Heart left ventricle (tissue), 16 donors: Measurements from ENCODE around the gene AAMDC. TPM values are rescaled to one million over a fixed set of nuclear protein-coding genes. Genes with fewer than 3 reads are reported as not detected.
A peak's percentile ranks its signal among the peaks of the same experiment; 100 is the strongest.

ENCODE experiments used
- ATAC-seq, 4 donors: fragments of 200-7000 bp; cut with Tn5 transposase; one replicate each; pipeline ENCODE4 v1.9.1; 2020 to 2022; ENCODE audit warnings: moderate library complexity in 4 of 4, mild to moderate bottlenecking in 3 of 4, moderate number of reproducible peaks in 1 of 4
- DNase-seq, 5 donors: peaks; one replicate each; pipeline ENCODE4 v3.0.0-alpha.2; 2020
- H3K27ac ChIP-seq, 12 donors: fragments of 200-600 bp; sonication (generic) in 4 of 12; one replicate each; pipeline versions ENCODE4 v1.5.0 to v1.8.0; 2016 to 2022; ENCODE audit warnings: mild to moderate bottlenecking in 2 of 12
- H3K27me3 ChIP-seq, 9 donors: fragments of 200-600 bp; sonication (generic) in 2 of 9; one replicate each; pipeline versions ENCODE4 v1.5.1 to v1.8.0; 2016 to 2022; ENCODE audit warnings: mild to moderate bottlenecking in 3 of 9
- H3K36me3 ChIP-seq, 9 donors: fragments of 200-600 bp; sonication (generic) in 2 of 9; one replicate each; pipeline versions ENCODE4 v1.5.0 to v1.8.0; 2018 to 2022; ENCODE audit warnings: mild to moderate bottlenecking in 2 of 9
- H3K4me1 ChIP-seq, 12 donors: fragments of 200-600 bp; sonication (generic) in 4 of 12; one replicate each; pipeline versions ENCODE4 v1.5.0 to v1.8.0; 2016 to 2022; ENCODE audit warnings: mild to moderate bottlenecking in 3 of 12
- H3K4me3 ChIP-seq, 12 donors: fragments of 200-600 bp; sonication (generic) in 4 of 12; one replicate each; pipeline versions ENCODE4 v1.5.0 to v1.8.0; 2017 to 2022; ENCODE audit warnings: mild to moderate bottlenecking in 9 of 12, moderate library complexity in 4 of 12
- H3K9me3 ChIP-seq, 12 donors: fragments of 200-600 bp; sonication (generic) in 4 of 12; one replicate each; pipeline versions ENCODE4 v1.5.0 to v1.8.0; 2016 to 2022; ENCODE audit warnings: mild to moderate bottlenecking in 1 of 12
- POLR2A ChIP-seq, 2 donors: fragments of 450-650 bp; IDR thresholded peaks; one replicate each; pipeline ENCODE4 v1.6.1; 2017; ENCODE audit warnings: antibody characterized with exemption in 2 of 2, mild to moderate bottlenecking in 2 of 2, moderate library complexity in 2 of 2
- WGBS, 4 donors: extraction: QIAGEN DNeasy Blood & Tissue Kit in 2 of 4; methylation state at CpG; one replicate each; pipeline versions ENCODE4 v1.1.5 to v1.1.7; 2013 to 2018; 5-methylcytosine and 5-hydroxymethylcytosine counted together
- intact Hi-C, 10 donors: fragments of 100-400 bp; cut with DNase I; formaldehyde crosslinking; loops; one replicate each; pipeline versions ENCODE4 v1.11.1 to v1.14.2; 2022
- polyA plus RNA-seq, 2 donors: library from polyadenylated mRNA; stranded (reverse); fragments of 200-250 nt; gene quantifications; one replicate each; pipeline ENCODE4 v1.2.3, GENCODE V29; 2013
- total RNA-seq, 9 donors: library from RNA; depleted of rRNA in 2 of 9; stranded (reverse); fragments of >200 nt in 2 of 9; fragmentation: NEBNext Ultra II Directional in 3 of 9; extraction: Animal tissue kit (Norgen Biotek cat#: 25700) in 3 of 9; gene quantifications; one replicate each; pipeline versions ENCODE4 v1.1.0 to v1.2.4, GENCODE V29; 2016 to 2023
- TF ChIP-seq, protein P1 (sequence below), 12 donors: fragments of 200-600 bp; sonication (generic) in 4 of 12; IDR thresholded peaks; one replicate each; pipeline versions ENCODE4 v1.5.0 to v1.8.0; 2018 to 2022; ENCODE audit warnings: antibody characterized with exemption in 12 of 12, mild to moderate bottlenecking in 5 of 12
- donor health status: ischemic (EF 13 %, LVEDD 7.1; RV severe dilation, severe dysfunction).
- donor health status: healthy with polysubstance abuse.
- donor health status: DM: no; HTN: yes; CAD: no.
- donor health status: DM: no; HTN: no; CAD: no.
- donor health status: ischemic (EF 25% LVEDD 6.9; RV normal size, moderate dysfunction).
- donor health status: ischemic (EF 25% LVEDD 5.7; RV mildly dilated, moderate dysfunction).
- donor health status: healthy.
- donor health status: DM: yes; HTN: yes; CAD: no.
- donor health status: ischemic (EF 35%, LVEDD 5.7; RV mildly dilated, moderate dysfunction).
- donor health status: nonischemic (EF 11% LVEDD 7.7; RV severe dilation, severe dysfunction).
- donor health status: DM: yes; HTN: yes; CAD: no.
- donor health status: PGD.
- donor health status: ischemic (EF 29% LVEDD 5.4; RV normal size, mild dysfunction).
- donor health status: nonischemic (EF 23%, LVEDD 6.1; RV moderate dilation, normal function).

AAMDC gene
- total and polyA plus RNA-seq, 11 donors: 56.9 to 337 (median 99.7) TPM

DNA sequence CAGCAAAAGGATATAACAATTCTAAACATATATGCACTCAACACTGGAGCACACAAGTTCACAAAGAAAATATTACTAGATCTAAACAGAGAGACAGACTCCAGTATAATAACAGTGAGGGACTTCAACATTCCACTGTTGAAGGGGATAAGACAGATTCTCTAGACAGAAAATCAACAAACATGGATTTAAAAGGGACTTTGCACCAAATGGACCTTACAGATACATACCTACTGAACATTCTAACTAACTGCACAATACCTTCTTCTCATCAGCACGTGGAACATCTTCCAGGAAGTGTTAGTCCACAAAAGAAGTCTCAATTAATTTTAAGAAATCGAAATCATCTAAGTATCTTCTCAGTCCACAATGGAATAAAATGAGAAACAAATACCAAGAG is 27.0 kb upstream of the AAMDC start:
- Histone ChIP-seq H3K9me3 (no peaks in the 10 kb centered on the region), H3K27me3 (no peaks in the 10 kb centered on the region), H3K4me3 (no peak overlapping the region), H3K36me3 (peaks cover 0 to 7% (median 0%) of the 10 kb centered on the region in 9 donors), H3K27ac (no peak overlapping the region), H3K4me1 (peaks cover 0 to 17% (median 6%) of the 10 kb centered on the region in 12 donors)
- intact Hi-C loops: no loop called here
- 83 to 97% (median 93%) methylated on average over 2 of the region's 2 CpGs for WGBS, 4 donors
- no peak for DNase-seq
- TF ChIP-seq, protein P1, sequence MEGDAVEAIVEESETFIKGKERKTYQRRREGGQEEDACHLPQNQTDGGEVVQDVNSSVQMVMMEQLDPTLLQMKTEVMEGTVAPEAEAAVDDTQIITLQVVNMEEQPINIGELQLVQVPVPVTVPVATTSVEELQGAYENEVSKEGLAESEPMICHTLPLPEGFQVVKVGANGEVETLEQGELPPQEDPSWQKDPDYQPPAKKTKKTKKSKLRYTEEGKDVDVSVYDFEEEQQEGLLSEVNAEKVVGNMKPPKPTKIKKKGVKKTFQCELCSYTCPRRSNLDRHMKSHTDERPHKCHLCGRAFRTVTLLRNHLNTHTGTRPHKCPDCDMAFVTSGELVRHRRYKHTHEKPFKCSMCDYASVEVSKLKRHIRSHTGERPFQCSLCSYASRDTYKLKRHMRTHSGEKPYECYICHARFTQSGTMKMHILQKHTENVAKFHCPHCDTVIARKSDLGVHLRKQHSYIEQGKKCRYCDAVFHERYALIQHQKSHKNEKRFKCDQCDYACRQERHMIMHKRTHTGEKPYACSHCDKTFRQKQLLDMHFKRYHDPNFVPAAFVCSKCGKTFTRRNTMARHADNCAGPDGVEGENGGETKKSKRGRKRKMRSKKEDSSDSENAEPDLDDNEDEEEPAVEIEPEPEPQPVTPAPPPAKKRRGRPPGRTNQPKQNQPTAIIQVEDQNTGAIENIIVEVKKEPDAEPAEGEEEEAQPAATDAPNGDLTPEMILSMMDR (IDR thresholded peaks at IDR 0.05): no peak
- TF ChIP-seq POLR2A (IDR thresholded peaks at IDR 0.05): no peak
- no peak for ATAC-seq

DNA sequence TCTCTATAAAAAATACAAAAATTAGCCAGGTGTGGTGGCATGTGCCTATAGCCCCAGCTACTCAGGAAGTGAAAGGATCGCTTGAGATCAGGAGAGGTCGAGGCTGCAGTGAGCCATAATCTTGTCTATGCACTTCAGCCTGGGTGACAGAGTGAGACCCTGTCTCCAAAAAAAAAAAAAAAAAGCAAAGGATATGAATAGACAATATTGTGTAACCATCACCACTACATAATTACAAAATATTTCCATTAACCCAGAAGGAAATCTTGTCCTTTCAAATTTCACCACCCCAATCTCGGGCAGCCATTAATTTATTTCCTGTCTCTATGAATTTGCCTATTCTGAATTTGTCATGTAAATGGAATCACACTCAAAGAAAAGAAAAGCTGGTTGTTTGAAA is 21.6 kb upstream of the AAMDC start:
- H3K36me3 ChIP-seq: no peaks in the 10 kb centered on the region
- DNase-seq (no peak), ATAC-seq (peak in 1 of 4 donors; percentile 51)
- WGBS, 4 donors: 56 to 70% (median 60%) methylated on average over 3 of the region's 3 CpGs
- peaks cover 0 to 28% (median 16%) of the 10 kb centered on the region in 12 donors for H3K4me1 ChIP-seq
- intact Hi-C loops: no loop called here
- H3K9me3 ChIP-seq: no peaks in the 10 kb centered on the region
- H3K27me3 ChIP-seq: no peaks in the 10 kb centered on the region
- H3K27ac ChIP-seq: no peak overlapping the region
- no peak overlapping the region for H3K4me3 ChIP-seq
- no peak for TF ChIP-seq POLR2A (IDR thresholded peaks at IDR 0.05)
- TF ChIP-seq, protein P1 (IDR thresholded peaks at IDR 0.05): no peak

DNA sequence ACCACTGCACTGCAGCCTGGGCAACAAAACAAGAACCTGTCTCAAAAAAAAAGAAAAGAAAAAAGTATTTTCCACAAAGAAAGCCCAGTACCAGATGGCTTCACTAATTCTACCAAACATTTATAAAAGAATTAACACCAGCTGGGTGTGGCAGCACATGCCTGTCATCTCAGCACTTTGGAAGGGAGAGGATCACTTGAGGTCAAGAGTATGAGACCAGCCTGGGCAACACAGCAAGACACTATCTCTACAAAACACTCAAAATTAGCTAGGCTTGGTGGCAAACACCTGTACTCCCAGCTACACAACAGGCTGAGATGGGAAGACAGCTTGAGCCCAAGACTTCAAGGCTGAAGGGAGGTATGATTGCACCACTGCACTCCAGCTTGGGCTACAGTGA is 20.5 kb upstream of the AAMDC start:
- no peak overlapping the region for H3K27ac ChIP-seq
- ATAC-seq (peak in 1 of 4 donors; percentile 33), DNase-seq (no peak)
- no peak overlapping the region for H3K4me3 ChIP-seq
- no peaks in the 10 kb centered on the region for H3K36me3 ChIP-seq
- TF ChIP-seq, protein P1 (IDR thresholded peaks at IDR 0.05): no peak
- no peak for TF ChIP-seq POLR2A (IDR thresholded peaks at IDR 0.05)
- H3K9me3 ChIP-seq: no peaks in the 10 kb centered on the region
- no peaks in the 10 kb centered on the region for H3K27me3 ChIP-seq
- H3K4me1 ChIP-seq: peaks cover 0 to 23% (median 12%) of the 10 kb centered on the region in 12 donors
- intact Hi-C loops: no loop called here

DNA sequence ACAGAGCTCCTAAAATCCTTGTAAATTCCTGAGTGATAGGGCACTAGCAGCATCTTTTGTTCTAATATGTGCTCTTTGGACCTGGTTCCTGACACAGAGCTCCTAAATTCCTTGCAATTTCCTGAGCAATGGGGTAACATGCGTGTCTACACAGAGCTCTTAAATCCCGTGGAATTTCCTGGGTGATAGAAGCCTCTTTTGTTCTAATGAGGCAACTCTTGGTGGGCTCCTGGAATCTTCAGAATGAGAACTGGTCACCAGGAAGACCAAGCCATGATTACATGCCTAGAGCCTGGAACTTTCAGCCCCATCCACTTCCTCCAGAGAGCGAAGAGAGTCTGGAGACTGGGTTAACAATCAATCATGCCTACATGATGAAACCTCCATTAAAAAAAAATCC is 19.5 kb upstream of the AAMDC start:
- intact Hi-C loops: no loop called here
- 67 to 78% (median 74%) methylated on average over 3 of the region's 3 CpGs for WGBS, 4 donors
- Histone ChIP-seq H3K27ac (no peak overlapping the region), H3K4me3 (no peak overlapping the region), H3K36me3 (no peaks in the 10 kb centered on the region), H3K27me3 (no peaks in the 10 kb centered on the region), H3K9me3 (no peaks in the 10 kb centered on the region), H3K4me1 (peaks cover 0 to 28% (median 10%) of the 10 kb centered on the region in 12 donors)
- TF ChIP-seq, protein P1 (IDR thresholded peaks at IDR 0.05): no peak
- TF ChIP-seq POLR2A (IDR thresholded peaks at IDR 0.05): no peak
- DNase-seq: no peak
- ATAC-seq: no peak
